ENCODE data around the gene LSR. TPM values are rescaled to one million over a fixed set of nuclear protein-coding genes. Genes with fewer than 3 reads are reported as not detected.

The LSR gene
- 13.5 TPM for polyA plus RNA-seq (2013, experiment 1 of 2)
- polyA plus RNA-seq (2013, experiment 2 of 2) = 10.9 TPM

GRCh38 chr19:35248310-35249145, at the start of gene LSR:
LSR (plus strand) TSS chr19:35249002; CDS start chr19:35249023, 21 bp downstream.
- peaks cover 7% of the 10 kb centered on the region for H3K36me3 ChIP-seq (ENCODE audit: control insufficient read depth, insufficient read depth, low read length)

GRCh38 chr19:35199481-35199880, 49.3 kb upstream of the LSR start:
- 94 to 100% methylated on average over 1 to 2 of the region's 2 CpGs for WGBS, 2 experiments (ENCODE audit: insufficient coverage in 2 of 2)
- Histone ChIP-seq H3K27ac (ENCODE audit: low read depth, low read length, severe bottlenecking) (no peak overlapping the region), H3K4me3 (ENCODE audit: extremely low read depth, insufficient read depth, low read length, poor library complexity, severe bottlenecking) (no peak overlapping the region), H3K4me1 (ENCODE audit: control insufficient read depth, insufficient read depth, low read length, poor library complexity, severe bottlenecking) (no peaks in the 10 kb centered on the region), H3K9me3 (ENCODE audit: control insufficient read depth, low read length) (no peaks in the 10 kb centered on the region), H3K36me3 (ENCODE audit: control insufficient read depth, insufficient read depth, low read length) (no peaks in the 10 kb centered on the region)

More at GRCh38 chr19:35248310-35249145, at the start of gene LSR:
- H3K9me3 ChIP-seq (ENCODE audit: control insufficient read depth, low read length) = no peaks in the 10 kb centered on the region
- WGBS, 2 experiments (ENCODE audit: insufficient coverage in 2 of 2) = 0 to 1% methylated on average over 46 to 50 of the region's 69 CpGs
- H3K4me3 ChIP-seq (ENCODE audit: extremely low read depth, insufficient read depth, low read length, poor library complexity, severe bottlenecking) = peak within 1 kb of the TSS; percentile 48
- peak within 1 kb of the TSS; percentile 69 for H3K27ac ChIP-seq (ENCODE audit: low read depth, low read length, severe bottlenecking)
- peaks cover 7% of the 10 kb centered on the region for H3K4me1 ChIP-seq (ENCODE audit: control insufficient read depth, insufficient read depth, low read length, poor library complexity, severe bottlenecking)

- WGBS, 2 experiments (ENCODE audit: insufficient coverage in 2 of 2) = 57 to 60% methylated on average over 4 of the region's 4 CpGs
- no peaks in the 10 kb centered on the region for H3K36me3 ChIP-seq (ENCODE audit: control insufficient read depth, insufficient read depth, low read length)
- H3K4me3 ChIP-seq (ENCODE audit: extremely low read depth, insufficient read depth, low read length, poor library complexity, severe bottlenecking) = no peak overlapping the region
- no peaks in the 10 kb centered on the region for H3K4me1 ChIP-seq (ENCODE audit: control insufficient read depth, insufficient read depth, low read length, poor library complexity, severe bottlenecking)
- H3K9me3 ChIP-seq (ENCODE audit: control insufficient read depth, low read length) = no peaks in the 10 kb centered on the region
- H3K27ac ChIP-seq (ENCODE audit: low read depth, low read length, severe bottlenecking) = no peak overlapping the region
Observed at GRCh38 chr19:35202722-35203688, 45.8 kb upstream of the LSR start.

- Histone ChIP-seq H3K36me3 (ENCODE audit: control insufficient read depth, insufficient read depth, low read length) (no peaks in the 10 kb centered on the region), H3K9me3 (ENCODE audit: control insufficient read depth, low read length) (no peaks in the 10 kb centered on the region), H3K27ac (ENCODE audit: low read depth, low read length, severe bottlenecking) (no peak overlapping the region), H3K4me1 (ENCODE audit: control insufficient read depth, insufficient read depth, low read length, poor library complexity, severe bottlenecking) (no peaks in the 10 kb centered on the region), H3K4me3 (ENCODE audit: extremely low read depth, insufficient read depth, low read length, poor library complexity, severe bottlenecking) (no peak overlapping the region)
- WGBS, 2 experiments (ENCODE audit: insufficient coverage in 2 of 2) = 77 to 93% methylated on average over 7 of the region's 13 CpGs
Observed at GRCh38 chr19:35204799-35205732, 43.7 kb upstream of the LSR start.

GRCh38 chr19:35205733-35206323, 43.0 kb upstream of the LSR start:
- H3K27ac ChIP-seq (ENCODE audit: low read depth, low read length, severe bottlenecking) = no peak overlapping the region
- no peaks in the 10 kb centered on the region for H3K36me3 ChIP-seq (ENCODE audit: control insufficient read depth, insufficient read depth, low read length)
- no peaks in the 10 kb centered on the region for H3K4me1 ChIP-seq (ENCODE audit: control insufficient read depth, insufficient read depth, low read length, poor library complexity, severe bottlenecking)
- H3K4me3 ChIP-seq (ENCODE audit: extremely low read depth, insufficient read depth, low read length, poor library complexity, severe bottlenecking) = no peak overlapping the region
- WGBS, 2 experiments (ENCODE audit: insufficient coverage in 2 of 2) = 90 to 98% methylated on average over 4 to 5 of the region's 6 CpGs
- H3K9me3 ChIP-seq (ENCODE audit: control insufficient read depth, low read length) = no peaks in the 10 kb centered on the region

- Histone ChIP-seq H3K4me1 (ENCODE audit: control insufficient read depth, insufficient read depth, low read length, poor library complexity, severe bottlenecking) (no peaks in the 10 kb centered on the region), H3K4me3 (ENCODE audit: extremely low read depth, insufficient read depth, low read length, poor library complexity, severe bottlenecking) (no peak overlapping the region), H3K27ac (ENCODE audit: low read depth, low read length, severe bottlenecking) (no peak overlapping the region), H3K36me3 (ENCODE audit: control insufficient read depth, insufficient read depth, low read length) (no peaks in the 10 kb centered on the region), H3K9me3 (ENCODE audit: control insufficient read depth, low read length) (no peaks in the 10 kb centered on the region)
- 80 to 88% methylated on average over 3 to 4 of the region's 5 CpGs for WGBS, 2 experiments (ENCODE audit: insufficient coverage in 2 of 2)
Observed at GRCh38 chr19:35206379-35206778, 42.4 kb upstream of the LSR start.

- Histone ChIP-seq H3K9me3 (ENCODE audit: control insufficient read depth, low read length) (no peaks in the 10 kb centered on the region), H3K4me1 (ENCODE audit: control insufficient read depth, insufficient read depth, low read length, poor library complexity, severe bottlenecking) (no peaks in the 10 kb centered on the region), H3K36me3 (ENCODE audit: control insufficient read depth, insufficient read depth, low read length) (no peaks in the 10 kb centered on the region), H3K27ac (ENCODE audit: low read depth, low read length, severe bottlenecking) (no peak overlapping the region), H3K4me3 (ENCODE audit: extremely low read depth, insufficient read depth, low read length, poor library complexity, severe bottlenecking) (no peak overlapping the region)
- 80% methylated on average over 1 of the region's 1 CpG; no CpG with 5 or more reads in 1 of the 2 experiments for WGBS, 2 experiments (ENCODE audit: insufficient coverage in 2 of 2)
Observed at GRCh38 chr19:35206855-35207254, 41.9 kb upstream of the LSR start.

- 85 to 100% methylated on average over 1 to 4 of the region's 8 CpGs for whole genome bisulfite sequencing, 2 experiments (ENCODE audit: insufficient coverage in 2 of 2)
- Histone ChIP-seq H3K36me3 (ENCODE audit: control insufficient read depth, insufficient read depth, low read length) (no peaks in the 10 kb centered on the region), H3K27ac (ENCODE audit: low read depth, low read length, severe bottlenecking) (no peak overlapping the region), H3K4me1 (ENCODE audit: control insufficient read depth, insufficient read depth, low read length, poor library complexity, severe bottlenecking) (no peaks in the 10 kb centered on the region), H3K9me3 (ENCODE audit: control insufficient read depth, low read length) (no peaks in the 10 kb centered on the region), H3K4me3 (ENCODE audit: extremely low read depth, insufficient read depth, low read length, poor library complexity, severe bottlenecking) (no peak overlapping the region)
Observed at GRCh38 chr19:35207391-35207871, 41.4 kb upstream of the LSR start.

GRCh38 chr19:35208121-35208520, 40.7 kb upstream of the LSR start:
- H3K36me3 ChIP-seq (ENCODE audit: control insufficient read depth, insufficient read depth, low read length) = no peaks in the 10 kb centered on the region
- no peak overlapping the region for H3K4me3 ChIP-seq (ENCODE audit: extremely low read depth, insufficient read depth, low read length, poor library complexity, severe bottlenecking)
- H3K27ac ChIP-seq (ENCODE audit: low read depth, low read length, severe bottlenecking) = no peak overlapping the region
- no peaks in the 10 kb centered on the region for H3K9me3 ChIP-seq (ENCODE audit: control insufficient read depth, low read length)
- WGBS, 2 experiments (ENCODE audit: insufficient coverage in 2 of 2) = 76 to 83% methylated on average over 6 of the region's 8 CpGs
- no peaks in the 10 kb centered on the region for H3K4me1 ChIP-seq (ENCODE audit: control insufficient read depth, insufficient read depth, low read length, poor library complexity, severe bottlenecking)

Measured in mesodermal cell (in vitro differentiated cells).